ENCODE data around the gene CCDC74A. TPM values are rescaled to one million over a fixed set of nuclear protein-coding genes. Genes with fewer than 3 reads are reported as not detected.
"Not testable (repeated sequence)": the region's sequence is repeated elsewhere in the genome, so short reads cannot be mapped to it uniquely, and the experiment has no call there.

CCDC74A gene
- total RNA-seq, 1 experiment from 2014 or later = 4.0 TPM

DNA sequence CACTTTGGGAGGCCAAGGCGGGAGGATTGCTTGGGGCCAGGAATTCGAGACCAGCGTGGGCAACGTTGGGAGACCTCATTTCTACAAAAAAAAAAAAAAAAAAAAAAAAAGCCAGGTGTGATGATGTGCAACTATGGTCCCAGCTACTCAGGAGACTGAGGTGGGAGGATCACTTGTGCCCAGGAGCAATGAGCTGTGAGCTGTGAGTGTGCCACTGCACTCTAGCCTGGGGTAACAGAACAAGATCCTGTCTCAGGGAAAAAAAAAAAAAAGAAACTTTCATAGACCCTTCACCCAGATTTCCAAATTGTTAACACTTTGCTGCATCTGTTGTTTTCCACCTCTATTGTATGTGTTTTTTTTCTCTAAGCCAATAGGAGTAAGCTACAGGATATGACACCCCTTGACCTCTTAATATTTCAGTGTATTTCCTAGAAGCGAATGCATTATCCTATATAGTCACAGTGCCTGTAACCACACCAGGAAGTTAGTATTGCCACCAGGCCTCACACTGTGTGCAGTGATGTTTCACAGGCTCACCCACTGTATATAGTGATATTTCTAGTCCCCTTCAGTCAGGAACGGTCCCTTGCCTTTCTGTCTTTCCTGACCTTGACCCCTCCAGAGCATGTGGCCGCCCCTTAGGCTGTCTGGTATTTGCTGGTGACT is 23.5 kb upstream of the CCDC74A start:
- H3K36me3 ChIP-seq (ENCODE audit: low read depth); DNase-seq; H3K9me2 ChIP-seq (ENCODE audit: insufficient read depth); H3K27ac ChIP-seq; H4K20me1 ChIP-seq (ENCODE audit: insufficient read depth); CTCF ChIA-PET; H3K27me3 ChIP-seq (ENCODE audit: insufficient read depth, low read depth); H3F3A ChIP-seq (ENCODE audit: insufficient read depth, low read depth); H2AFZ ChIP-seq; BruUV-seq (replicated peaks); H3K79me2 ChIP-seq (ENCODE audit: low read depth); POLR2A ChIA-PET (ENCODE audit: unreplicated experiment); H3K9me3 ChIP-seq (ENCODE audit: insufficient read depth, low read depth); H3K4me1 ChIP-seq (replicated peaks; ENCODE audit: insufficient read depth); intact Hi-C loops (cut with micrococcal nuclease; ENCODE audit: unreplicated experiment); H3K4me3 ChIP-seq; H3K4me2 ChIP-seq: not testable (repeated sequence)

DNA sequence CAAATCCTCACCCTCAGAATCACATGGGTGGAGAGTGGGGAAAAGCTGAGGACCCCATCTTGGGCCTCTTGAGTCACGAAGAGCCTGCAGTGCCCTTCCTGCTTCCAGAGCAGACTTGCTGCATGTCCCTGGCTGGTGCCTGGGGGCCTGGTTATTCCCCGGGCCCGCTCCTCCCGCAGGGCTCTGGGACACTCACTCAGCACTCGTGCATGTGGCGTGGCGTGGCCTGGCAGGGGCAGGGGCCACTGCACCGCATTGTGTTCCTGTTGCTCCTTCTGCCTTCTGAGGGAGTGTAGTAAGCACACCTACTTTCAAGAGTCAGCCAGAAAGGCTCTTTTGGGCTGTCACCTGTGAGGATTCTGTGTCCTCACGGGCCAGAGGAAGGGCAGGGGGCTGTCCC is 18.1 kb upstream of the CCDC74A start:
- no TSS peak for BruUV-seq (replicated peaks)
- ChIA-PET CTCF (no interaction called here), POLR2A (ENCODE audit: unreplicated experiment) (no interaction called here)
- DNase-seq = no peak
- H3K9me3 ChIP-seq (ENCODE audit: insufficient read depth, low read depth) = no peaks in the 10 kb centered on the region
- no peak overlapping the region for H3K27ac ChIP-seq
- no peak overlapping the region for H2AFZ ChIP-seq
- no peaks in the 10 kb centered on the region for H3K79me2 ChIP-seq (ENCODE audit: low read depth)
- no peak for TF ChIP-seq EZH2 (IDR thresholded peaks at IDR 0.05; ENCODE audit: low read depth)
- TF ChIP-seq, protein P1, sequence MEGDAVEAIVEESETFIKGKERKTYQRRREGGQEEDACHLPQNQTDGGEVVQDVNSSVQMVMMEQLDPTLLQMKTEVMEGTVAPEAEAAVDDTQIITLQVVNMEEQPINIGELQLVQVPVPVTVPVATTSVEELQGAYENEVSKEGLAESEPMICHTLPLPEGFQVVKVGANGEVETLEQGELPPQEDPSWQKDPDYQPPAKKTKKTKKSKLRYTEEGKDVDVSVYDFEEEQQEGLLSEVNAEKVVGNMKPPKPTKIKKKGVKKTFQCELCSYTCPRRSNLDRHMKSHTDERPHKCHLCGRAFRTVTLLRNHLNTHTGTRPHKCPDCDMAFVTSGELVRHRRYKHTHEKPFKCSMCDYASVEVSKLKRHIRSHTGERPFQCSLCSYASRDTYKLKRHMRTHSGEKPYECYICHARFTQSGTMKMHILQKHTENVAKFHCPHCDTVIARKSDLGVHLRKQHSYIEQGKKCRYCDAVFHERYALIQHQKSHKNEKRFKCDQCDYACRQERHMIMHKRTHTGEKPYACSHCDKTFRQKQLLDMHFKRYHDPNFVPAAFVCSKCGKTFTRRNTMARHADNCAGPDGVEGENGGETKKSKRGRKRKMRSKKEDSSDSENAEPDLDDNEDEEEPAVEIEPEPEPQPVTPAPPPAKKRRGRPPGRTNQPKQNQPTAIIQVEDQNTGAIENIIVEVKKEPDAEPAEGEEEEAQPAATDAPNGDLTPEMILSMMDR (conservative IDR thresholded peaks at IDR 0.05) = no peak
- no peak overlapping the region for H3K4me3 ChIP-seq
- no peaks in the 10 kb centered on the region for H3K9me2 ChIP-seq (ENCODE audit: insufficient read depth)
- H3K4me2 ChIP-seq = no peak overlapping the region
- H3F3A ChIP-seq (ENCODE audit: insufficient read depth, low read depth) = no peaks in the 10 kb centered on the region
- no peaks in the 10 kb centered on the region for H4K20me1 ChIP-seq (ENCODE audit: insufficient read depth)
- intact Hi-C loops (cut with micrococcal nuclease; ENCODE audit: unreplicated experiment) = no loop called here
- H3K4me1 ChIP-seq (replicated peaks; ENCODE audit: insufficient read depth) = no peaks in the 10 kb centered on the region
- no peaks in the 10 kb centered on the region for H3K36me3 ChIP-seq (ENCODE audit: low read depth)
- H3K27me3 ChIP-seq (ENCODE audit: insufficient read depth, low read depth) = no peaks in the 10 kb centered on the region

DNA sequence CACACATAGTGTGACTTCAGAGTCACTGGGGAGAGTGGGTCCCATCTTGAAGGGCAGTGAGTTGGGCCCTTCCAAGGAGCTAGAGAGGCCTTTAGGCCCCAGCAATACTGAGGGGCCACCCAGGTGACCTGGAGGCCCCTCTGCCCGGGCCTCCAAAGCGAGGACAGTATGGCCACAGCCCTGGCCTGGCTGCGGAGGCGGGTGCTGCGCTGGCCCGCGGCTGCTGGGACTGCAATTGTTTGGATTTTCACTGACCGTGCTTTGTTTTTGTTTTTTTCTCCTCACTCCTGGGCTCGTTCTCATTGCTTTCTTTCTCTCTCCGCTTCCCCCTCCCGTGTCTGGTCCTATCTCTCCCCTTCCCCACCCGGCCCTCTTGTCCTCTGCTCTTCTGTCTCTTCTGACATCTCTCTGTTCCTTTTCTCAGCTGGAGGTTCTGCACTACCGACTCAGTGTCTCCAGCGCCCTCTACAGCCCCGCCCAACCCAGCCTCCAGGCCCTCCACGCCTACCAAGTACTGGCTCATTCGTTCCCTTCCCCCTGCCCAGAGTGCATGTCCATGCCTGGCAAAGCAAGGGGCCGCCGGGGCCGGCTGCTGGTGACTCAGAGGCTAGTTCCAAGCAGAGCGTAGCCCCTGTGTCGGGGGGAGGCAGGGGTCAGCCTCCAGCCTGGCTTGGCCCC is 16.3 kb upstream of the CCDC74A start:
- H3K79me2 ChIP-seq (ENCODE audit: low read depth); H3K36me3 ChIP-seq (ENCODE audit: low read depth); H3K4me3 ChIP-seq; H3F3A ChIP-seq (ENCODE audit: insufficient read depth, low read depth); H3K4me2 ChIP-seq; BruUV-seq (replicated peaks); H3K9me3 ChIP-seq (ENCODE audit: insufficient read depth, low read depth); intact Hi-C loops (cut with micrococcal nuclease; ENCODE audit: unreplicated experiment); H4K20me1 ChIP-seq (ENCODE audit: insufficient read depth); H3K27me3 ChIP-seq (ENCODE audit: insufficient read depth, low read depth); H3K9me2 ChIP-seq (ENCODE audit: insufficient read depth); CTCF ChIA-PET; DNase-seq; POLR2A ChIA-PET (ENCODE audit: unreplicated experiment); H3K4me1 ChIP-seq (replicated peaks; ENCODE audit: insufficient read depth); H2AFZ ChIP-seq; H3K27ac ChIP-seq: not testable (repeated sequence)

DNA sequence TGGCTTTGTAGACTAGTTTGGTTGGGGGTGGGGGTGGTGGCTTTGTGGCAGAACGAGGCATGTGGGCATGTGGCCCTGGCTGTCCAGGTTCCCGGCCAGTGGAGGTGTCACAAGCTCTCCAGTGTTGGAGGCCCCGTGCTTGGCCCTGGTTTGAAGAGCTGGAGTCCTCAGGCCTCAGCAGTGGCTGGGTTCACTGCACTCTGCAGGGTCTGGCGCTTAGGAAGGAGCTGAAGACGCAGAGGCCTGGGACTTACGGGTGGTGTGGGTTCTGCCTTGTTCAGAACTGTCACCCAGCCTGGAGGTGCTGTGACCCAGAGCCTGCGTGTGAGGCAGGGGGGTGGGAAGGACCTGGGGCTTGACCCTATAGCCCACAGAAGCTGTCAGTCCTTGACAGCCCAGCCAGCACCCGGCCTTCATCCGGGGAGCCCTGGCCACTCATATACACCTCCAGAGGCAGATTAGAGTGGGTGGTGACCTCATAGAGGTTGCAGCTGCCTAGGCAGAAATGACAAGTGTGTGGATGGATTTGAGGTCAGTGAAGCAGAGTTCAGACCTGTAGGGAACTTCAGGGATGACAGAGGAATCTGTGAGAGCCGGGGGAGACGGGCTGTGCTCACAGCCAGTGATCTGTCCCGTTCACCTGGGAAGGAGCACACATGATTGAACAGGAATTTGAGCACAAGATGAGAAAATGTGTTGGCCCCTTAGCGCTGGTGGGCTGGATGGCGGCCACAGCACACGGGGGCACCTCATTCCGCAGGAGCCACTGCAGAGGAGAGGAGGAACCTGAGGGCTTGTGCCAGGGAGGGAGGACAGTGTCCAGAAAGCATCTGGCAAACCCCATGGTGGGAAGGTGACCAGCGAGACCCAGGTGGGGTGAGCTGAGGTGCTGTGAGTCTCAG is 15.5 kb upstream of the CCDC74A start:
- H3K27me3 ChIP-seq (ENCODE audit: insufficient read depth, low read depth); H4K20me1 ChIP-seq (ENCODE audit: insufficient read depth); H3K9me2 ChIP-seq (ENCODE audit: insufficient read depth); H3K4me2 ChIP-seq; intact Hi-C loops (cut with micrococcal nuclease; ENCODE audit: unreplicated experiment); H2AFZ ChIP-seq; CTCF ChIA-PET; POLR2A ChIA-PET (ENCODE audit: unreplicated experiment); BruUV-seq (replicated peaks); H3K4me3 ChIP-seq; DNase-seq; H3F3A ChIP-seq (ENCODE audit: insufficient read depth, low read depth); H3K79me2 ChIP-seq (ENCODE audit: low read depth); H3K27ac ChIP-seq; H3K4me1 ChIP-seq (replicated peaks; ENCODE audit: insufficient read depth); H3K36me3 ChIP-seq (ENCODE audit: low read depth); H3K9me3 ChIP-seq (ENCODE audit: insufficient read depth, low read depth): not testable (repeated sequence)

DNA sequence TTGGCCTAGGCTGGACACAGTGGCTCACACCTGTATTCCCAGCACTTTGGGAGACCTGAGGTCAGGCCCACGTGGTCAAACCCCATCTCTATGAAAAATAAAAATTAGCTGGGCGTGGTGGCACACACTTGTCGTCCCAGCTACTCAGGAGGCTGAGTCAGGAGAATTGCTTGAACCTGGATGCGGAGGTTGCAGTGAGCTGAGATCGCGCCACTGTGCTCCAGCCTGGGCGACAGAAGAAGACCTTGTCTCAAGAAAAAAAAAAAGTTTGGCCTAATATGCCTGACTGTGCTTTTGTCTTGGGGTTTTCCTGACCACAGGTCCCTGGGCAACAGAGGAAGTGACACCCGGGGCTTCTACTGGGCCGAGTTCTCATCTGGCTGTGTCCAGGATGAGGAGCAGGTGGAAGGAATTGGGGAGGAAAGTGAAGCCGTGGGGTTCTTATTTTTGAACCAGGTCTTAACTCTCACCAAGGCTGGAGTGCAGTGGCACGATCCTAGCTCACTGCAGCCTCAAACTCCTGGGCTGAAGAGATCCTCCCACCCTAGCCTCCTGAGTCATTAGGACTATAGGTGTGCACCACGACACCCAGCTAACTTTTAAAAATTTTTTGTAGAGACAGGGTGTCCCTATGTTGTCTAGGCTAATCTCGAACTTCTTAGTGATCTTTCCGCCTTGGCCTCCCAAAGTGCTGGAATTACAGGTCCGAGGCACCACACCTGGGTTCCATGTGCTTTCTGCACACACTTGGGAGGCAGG is 13.1 kb upstream of the CCDC74A start:
- H3K4me2 ChIP-seq; H3K9me2 ChIP-seq (ENCODE audit: insufficient read depth); H3K4me1 ChIP-seq (replicated peaks; ENCODE audit: insufficient read depth); H3F3A ChIP-seq (ENCODE audit: insufficient read depth, low read depth); intact Hi-C loops (cut with micrococcal nuclease; ENCODE audit: unreplicated experiment); H3K27me3 ChIP-seq (ENCODE audit: insufficient read depth, low read depth); CTCF ChIA-PET; H3K27ac ChIP-seq; H3K4me3 ChIP-seq; H4K20me1 ChIP-seq (ENCODE audit: insufficient read depth); H3K9me3 ChIP-seq (ENCODE audit: insufficient read depth, low read depth); POLR2A ChIA-PET (ENCODE audit: unreplicated experiment); DNase-seq; BruUV-seq (replicated peaks); H3K36me3 ChIP-seq (ENCODE audit: low read depth); H3K79me2 ChIP-seq (ENCODE audit: low read depth); H2AFZ ChIP-seq: not testable (repeated sequence)

DNA sequence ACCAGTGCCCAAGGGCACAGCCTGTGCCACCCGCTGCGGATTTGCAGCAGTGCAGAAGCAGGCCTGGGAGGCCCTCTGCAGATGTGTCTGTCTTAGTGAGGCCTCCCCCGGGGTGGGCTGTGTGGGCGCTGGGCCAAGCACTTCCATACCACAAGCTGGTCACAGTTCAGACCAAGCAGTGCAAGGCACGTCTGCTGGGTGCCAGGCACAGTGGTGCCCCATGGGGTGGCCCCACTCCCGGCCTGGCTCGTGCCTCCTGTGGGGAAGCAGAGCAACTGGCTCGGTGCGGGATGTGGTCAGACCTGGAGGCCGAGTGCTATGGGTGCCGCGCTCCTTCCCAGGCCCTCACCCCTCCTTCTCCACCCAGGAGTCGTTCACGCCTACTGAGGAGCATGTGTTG is 12.5 kb upstream of the CCDC74A start:
- H3K36me3 ChIP-seq (ENCODE audit: low read depth); H3K4me3 ChIP-seq; CTCF ChIA-PET; H3K27ac ChIP-seq; H2AFZ ChIP-seq; H3K79me2 ChIP-seq (ENCODE audit: low read depth); DNase-seq; H3K27me3 ChIP-seq (ENCODE audit: insufficient read depth, low read depth); H3K4me2 ChIP-seq; BruUV-seq (replicated peaks); H3K9me2 ChIP-seq (ENCODE audit: insufficient read depth); H4K20me1 ChIP-seq (ENCODE audit: insufficient read depth); H3K9me3 ChIP-seq (ENCODE audit: insufficient read depth, low read depth); intact Hi-C loops (cut with micrococcal nuclease; ENCODE audit: unreplicated experiment); H3K4me1 ChIP-seq (replicated peaks; ENCODE audit: insufficient read depth); POLR2A ChIA-PET (ENCODE audit: unreplicated experiment); H3F3A ChIP-seq (ENCODE audit: insufficient read depth, low read depth): not testable (repeated sequence)
